Activated CD8-positive, alpha-beta T cell treated with anti-CD3 and anti-CD28 coated beads for 36 hours (primary cell): Measurements from ENCODE around the gene PCDH9. TPM values are rescaled to one million over a fixed set of nuclear protein-coding genes. Genes with fewer than 3 reads are reported as not detected.
A peak's percentile ranks its signal among the peaks of the same experiment; 100 is the strongest.

ENCODE experiments used
- ATAC-seq: fragments of 200-7000 bp; cut with Tn5 transposase; one replicate; pipeline ENCODE4 v1.10.0; 2021; ENCODE audit warnings: mild to moderate bottlenecking, moderate library complexity
- CTCF ChIA-PET: fragments of 350-600 bp; sonication (Branson Sonifier 250); formaldehyde crosslinking; loops from one replicate; lab custom pipeline; 2021; ENCODE audit warnings: antibody characterized with exemption; lab: Charles Lee
- POLR2A ChIA-PET: fragments of 350-600 bp; sonication (Branson Sonifier 250); formaldehyde crosslinking; loops from one replicate; lab custom pipeline; 2021; ENCODE audit warnings: antibody characterized with exemption; lab: Charles Lee
- DNase-seq: peaks from one replicate; pipeline ENCODE4 v3.0.0-alpha.2; 2020
- H3K27ac Mint-ChIP-seq: one replicate; pipeline ENCODE4 v1.8.0; 2021; ENCODE audit warnings: mild to moderate bottlenecking, mixed read lengths
- H3K27me3 Mint-ChIP-seq: one replicate; pipeline ENCODE4 v1.8.0; 2021; ENCODE audit warnings: mixed read lengths
- H3K36me3 Mint-ChIP-seq: one replicate; pipeline ENCODE4 v1.8.0; 2021; ENCODE audit warnings: low read depth, mixed read lengths
- H3K4me1 Mint-ChIP-seq: one replicate; pipeline ENCODE4 v1.8.0; 2021; ENCODE audit warnings: low read depth, mixed read lengths
- H3K4me3 Mint-ChIP-seq: one replicate; pipeline ENCODE4 v1.8.0; 2021; ENCODE audit warnings: mild to moderate bottlenecking, moderate library complexity, mixed read lengths
- H3K9me3 Mint-ChIP-seq: one replicate; pipeline ENCODE4 v1.8.0; 2021; ENCODE audit warnings: mixed read lengths
- CTCF ChIP-seq: fragments of 200-600 bp; IDR thresholded peaks from one replicate; pipeline ENCODE4 v1.8.0; 2022; ENCODE audit warnings: antibody characterized with exemption, mild to moderate bottlenecking
- intact Hi-C: fragments of 100-400 bp; cut with micrococcal nuclease; formaldehyde crosslinking; loops from one replicate; pipeline ENCODE4 v1.10.0; 2022
- total RNA-seq, 2 experiments: library from RNA; stranded (reverse); gene quantifications; one replicate each; pipeline ENCODE4 v1.2.3, GENCODE V29; 2021

Gene PCDH9
- total RNA-seq, 2 experiments from 2014 or later, result 0.04 to 0.14 TPM

- intact Hi-C loops, result loop anchor here (5.0 kb wide), 1 partner anchor 143 kb away; no protein-coding TSS in a partner anchor
- no peak overlapping the region for H3K27ac Mint-ChIP-seq
- ATAC-seq, result no peak
- H3K4me3 Mint-ChIP-seq, result no peak overlapping the region
- H3K36me3 Mint-ChIP-seq, result no peaks in the 10 kb centered on the region
- H3K9me3 Mint-ChIP-seq, result no peaks in the 10 kb centered on the region
- peaks cover 4% of the 10 kb centered on the region for H3K4me1 Mint-ChIP-seq
- peaks cover 10% of the 10 kb centered on the region for H3K27me3 Mint-ChIP-seq
- ChIA-PET POLR2A (no interaction called here), CTCF (no interaction called here)
- no peak for DNase-seq
- no peak for TF ChIP-seq CTCF
Observed at GRCh38 chr13:67235265-67235664, 5.1 kb upstream of the PCDH9 start.

GRCh38 chr13:67232384-67232783 lies 2.2 kb upstream of the PCDH9 start:
- H3K27me3 Mint-ChIP-seq, result peaks cover 12% of the 10 kb centered on the region
- H3K4me3 Mint-ChIP-seq, result no peak overlapping the region
- intact Hi-C loops, result no loop called here
- DNase-seq, result no peak
- no peaks in the 10 kb centered on the region for H3K9me3 Mint-ChIP-seq
- no peak for ATAC-seq
- H3K27ac Mint-ChIP-seq, result no peak overlapping the region
- CTCF ChIA-PET, result no interaction called here
- no peaks in the 10 kb centered on the region for H3K36me3 Mint-ChIP-seq
- no peak for TF ChIP-seq CTCF
- POLR2A ChIA-PET, result interaction anchor here (1.1 kb wide), 1 partner anchor 28 kb away, joined by 3 read pairs; no protein-coding TSS in a partner anchor
- H3K4me1 Mint-ChIP-seq, result peaks cover 4% of the 10 kb centered on the region

- DNase-seq (no peak), ATAC-seq (no peak)
- Mint-ChIP-seq H3K27ac (no peak overlapping the region), H3K4me3 (no peak overlapping the region), H3K9me3 (no peaks in the 10 kb centered on the region), H3K27me3 (peaks cover 12% of the 10 kb centered on the region), H3K36me3 (no peaks in the 10 kb centered on the region), H3K4me1 (peaks cover 4% of the 10 kb centered on the region)
- POLR2A ChIA-PET, result no interaction called here
- no peak for TF ChIP-seq CTCF
- CTCF ChIA-PET, result no interaction called here
- intact Hi-C loops, result no loop called here
Observed at GRCh38 chr13:67231289-67232000, 1.3 kb upstream of the PCDH9 start.

DNA sequence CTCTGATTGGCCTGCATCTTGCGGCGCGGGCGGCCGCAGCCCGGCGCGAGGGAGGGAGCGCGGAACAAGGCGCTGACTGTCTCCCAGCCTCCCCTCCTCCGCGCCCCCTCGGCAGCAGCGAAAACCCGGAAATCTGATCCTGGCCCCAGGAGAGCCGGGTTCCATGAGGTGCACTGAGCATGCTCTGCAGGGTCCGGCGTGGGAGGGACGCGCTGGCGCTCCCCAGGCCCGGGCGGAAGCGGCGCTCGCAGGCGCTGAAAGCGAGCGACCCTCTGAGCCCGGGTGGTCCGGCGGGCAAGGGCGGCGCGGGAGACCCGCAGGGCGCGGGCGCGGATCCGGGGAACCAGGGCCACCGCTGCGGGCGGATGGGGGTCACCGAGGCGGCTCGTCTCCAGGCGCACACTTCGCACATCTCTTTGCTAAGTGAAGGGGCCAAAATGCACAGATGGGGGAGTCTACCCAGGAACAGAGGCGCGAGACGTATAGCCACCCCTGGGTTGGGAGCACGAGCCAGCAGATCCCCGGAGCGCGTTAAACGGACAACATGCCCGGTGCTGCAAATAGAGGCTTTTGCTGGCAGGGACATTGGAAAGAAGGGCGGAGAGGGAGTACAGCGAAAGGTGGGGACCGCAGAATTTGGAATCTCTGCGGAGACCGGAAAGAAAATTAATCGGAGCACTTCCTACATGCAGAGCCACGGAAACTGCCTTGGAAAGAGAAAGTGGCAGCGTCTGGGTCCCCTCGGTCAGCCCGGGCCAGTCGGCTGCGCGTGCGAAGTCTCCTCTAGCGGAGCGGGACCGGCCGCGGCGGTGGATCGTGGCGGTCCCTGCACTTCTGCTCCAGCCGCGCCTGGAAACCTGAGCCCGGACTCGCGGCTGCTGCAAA lies 510 bp upstream of the PCDH9 start:
- peaks cover 4% of the 10 kb centered on the region for H3K4me1 Mint-ChIP-seq
- ChIA-PET POLR2A (no interaction called here), CTCF (interaction anchor here (1.6 kb wide), 1 partner anchor 13 kb away, joined by 6 read pairs; no protein-coding TSS in a partner anchor)
- H3K9me3 Mint-ChIP-seq, result no peaks in the 10 kb centered on the region
- peaks cover 14% of the 10 kb centered on the region for H3K27me3 Mint-ChIP-seq
- no peak overlapping the region for H3K4me3 Mint-ChIP-seq
- H3K36me3 Mint-ChIP-seq, result no peaks in the 10 kb centered on the region
- ATAC-seq, result peak; percentile 96
- peak; percentile 91 for DNase-seq
- no peak overlapping the region for H3K27ac Mint-ChIP-seq
- TF ChIP-seq CTCF, result no peak
- intact Hi-C loops, result no loop called here
